T-helper 22 cell (primary cell): Measurements from ENCODE around the gene CYYR1.
"Not testable (repeated sequence)": the region's sequence is repeated elsewhere in the genome, so short reads cannot be mapped to it uniquely, and the experiment has no call there.

Source experiments
- DNase-seq: peaks from one replicate; pipeline ENCODE4 v3.0.0-alpha.2; 2020; ENCODE audit warnings: low read depth

Gene CYYR1

DNA sequence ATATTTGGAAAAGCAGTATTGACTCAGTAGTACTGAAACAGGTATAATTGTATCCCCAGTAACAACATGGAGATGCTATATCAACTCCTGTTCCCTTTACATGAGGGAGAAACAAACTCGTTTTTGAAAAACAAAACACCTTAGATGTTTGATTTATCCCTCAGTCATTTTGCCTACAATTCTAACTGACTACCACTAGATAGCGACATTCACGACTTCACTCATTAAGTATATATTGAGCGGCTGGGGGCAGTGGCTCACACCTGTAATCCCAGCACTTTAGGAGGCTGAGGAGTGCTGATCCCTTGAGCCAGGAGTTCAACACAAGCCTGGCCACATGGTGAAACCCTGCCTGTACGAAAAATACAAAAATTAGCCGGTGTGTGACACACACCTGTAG is 83.3 kb downstream of the CYYR1 start:
- DNase-seq = no peak

DNA sequence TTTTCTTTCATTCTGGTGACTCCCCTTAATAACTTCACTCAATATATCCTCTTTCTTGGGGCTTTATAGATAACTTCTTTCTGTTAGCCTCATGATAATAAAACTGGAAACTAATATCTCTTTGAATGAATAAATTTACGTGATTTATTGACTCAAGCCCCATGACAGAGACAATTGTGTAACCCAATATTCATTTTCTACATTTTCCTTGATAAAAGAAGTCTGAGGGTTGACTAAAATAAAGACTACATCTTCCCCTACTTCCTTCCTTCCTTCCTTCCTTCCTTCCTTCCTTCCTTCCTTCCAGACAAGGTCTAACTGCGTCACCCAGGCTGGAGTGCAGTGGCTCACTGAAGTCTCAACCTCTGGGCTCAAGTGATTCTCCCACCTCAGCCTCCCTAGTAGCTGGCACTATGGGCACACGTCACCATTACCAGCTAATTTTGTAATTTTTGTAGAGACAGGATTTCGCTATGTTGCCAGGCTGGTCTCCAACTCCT is 85.1 kb downstream of the CYYR1 start:
- no peak for DNase-seq

- no peak for DNase-seq
These were observed 99.6 kb downstream of the CYYR1 start for GRCh38 chr21:26473471-26473870.

- DNase-seq = no peak
These were observed 102.0 kb downstream of the CYYR1 start for GRCh38 chr21:26471099-26471471.

DNA sequence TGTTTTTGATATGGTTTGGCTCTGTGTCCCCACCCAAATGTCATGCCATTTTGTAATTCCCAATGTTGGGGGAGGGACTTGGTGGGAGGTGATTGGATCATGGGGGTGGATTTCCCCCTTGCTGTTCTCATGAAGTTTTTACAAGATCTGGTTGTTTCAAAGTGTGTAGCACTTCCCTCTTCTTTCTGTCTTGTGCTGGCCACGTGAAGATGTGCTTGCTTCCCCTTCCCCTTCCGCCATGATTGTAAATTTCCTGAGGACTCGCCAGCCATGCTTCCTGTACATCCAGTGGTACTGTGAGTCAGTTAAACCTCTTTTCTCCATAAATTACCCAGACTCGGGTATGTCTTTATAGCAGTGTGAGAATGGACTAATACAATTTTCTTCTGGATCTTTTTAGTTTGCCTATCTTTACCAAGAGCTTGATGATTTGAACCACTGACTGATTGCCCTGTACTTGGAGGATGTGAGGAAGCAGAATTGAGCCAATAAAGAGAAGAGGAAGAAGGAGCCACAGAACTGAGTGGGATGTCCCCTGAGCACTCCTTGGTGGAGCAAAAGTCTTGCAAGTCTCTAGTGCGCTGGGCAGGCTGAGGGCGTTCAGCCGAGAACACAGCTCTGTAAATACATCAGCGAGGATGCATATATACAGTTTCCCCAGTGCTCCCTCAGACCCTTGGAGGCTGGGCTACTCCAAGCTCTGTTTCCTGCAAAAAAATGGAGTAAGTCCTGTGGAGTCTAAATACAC is 102.6 kb downstream of the CYYR1 start:
- DNase-seq = no peak

DNA sequence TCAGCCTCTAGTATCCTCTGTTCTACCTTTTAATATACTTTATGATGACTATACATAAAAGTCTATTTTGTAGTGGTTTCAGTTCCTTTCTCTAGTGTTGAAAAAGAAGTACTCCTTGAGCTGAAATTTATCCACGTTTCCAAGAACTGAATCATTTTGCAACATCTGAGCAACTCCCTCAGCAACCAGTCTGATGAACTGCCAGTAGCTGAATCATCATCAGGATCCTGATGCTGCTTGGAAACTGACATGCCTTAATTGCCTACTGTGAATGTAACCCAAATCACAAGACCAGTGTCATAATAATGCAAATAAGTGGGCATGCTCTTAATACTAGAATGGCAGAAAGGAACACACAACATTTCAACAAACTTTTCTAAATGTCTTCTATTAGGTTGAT is 103.3 kb downstream of the CYYR1 start:
- no peak for DNase-seq

GRCh38 chr21:26465916-26466315 is 107.2 kb downstream of the CYYR1 start:
- DNase-seq = no peak

- DNase-seq = no peak
These were observed 111.6 kb downstream of the CYYR1 start for GRCh38 chr21:26461500-26461899.

GRCh38 chr21:26460621-26461020 is 112.5 kb downstream of the CYYR1 start:
- no peak for DNase-seq

DNA sequence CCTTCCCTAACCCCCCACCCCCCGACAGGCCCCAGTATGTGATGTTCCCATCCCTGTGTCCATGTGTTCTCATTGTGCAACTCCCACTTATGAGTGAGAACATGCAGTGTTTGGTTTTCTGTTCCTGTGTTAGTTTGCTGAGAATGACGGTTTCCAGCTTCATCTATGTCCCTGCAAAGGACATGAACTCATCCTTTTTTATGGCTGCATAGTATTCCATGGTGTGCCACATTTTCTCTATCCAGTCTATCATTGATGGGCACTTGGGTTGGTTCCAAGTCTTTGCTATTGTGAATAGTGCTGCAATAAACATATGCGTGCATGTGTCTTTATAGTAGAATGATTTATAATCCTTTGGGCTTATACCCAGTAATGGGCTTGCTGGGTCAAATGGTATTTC is 114.2 kb downstream of the CYYR1 start:
- not testable (repeated sequence) for DNase-seq

DNA sequence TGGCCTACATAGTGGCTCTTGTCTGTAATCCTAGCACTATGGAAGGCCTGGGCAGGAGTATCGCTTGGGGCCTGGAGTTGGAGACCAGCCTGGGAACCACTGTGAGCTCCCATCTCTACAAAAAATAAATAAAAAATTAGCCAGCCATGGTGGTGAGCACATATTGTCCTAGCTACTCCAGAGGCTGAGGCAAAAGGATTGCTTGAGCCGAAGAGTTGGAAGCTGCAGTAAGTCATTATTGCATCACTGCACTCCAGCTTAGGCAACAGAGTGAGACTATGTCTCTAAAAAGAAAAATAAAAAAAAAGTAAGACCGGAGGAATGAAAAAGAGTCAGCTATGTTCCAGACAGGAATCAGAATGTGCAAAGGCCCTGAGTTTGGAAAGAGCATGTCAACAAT is 115.3 kb downstream of the CYYR1 start:
- no peak for DNase-seq

GRCh38 chr21:26453267-26453666 is 119.8 kb downstream of the CYYR1 start:
- DNase-seq = no peak

DNA sequence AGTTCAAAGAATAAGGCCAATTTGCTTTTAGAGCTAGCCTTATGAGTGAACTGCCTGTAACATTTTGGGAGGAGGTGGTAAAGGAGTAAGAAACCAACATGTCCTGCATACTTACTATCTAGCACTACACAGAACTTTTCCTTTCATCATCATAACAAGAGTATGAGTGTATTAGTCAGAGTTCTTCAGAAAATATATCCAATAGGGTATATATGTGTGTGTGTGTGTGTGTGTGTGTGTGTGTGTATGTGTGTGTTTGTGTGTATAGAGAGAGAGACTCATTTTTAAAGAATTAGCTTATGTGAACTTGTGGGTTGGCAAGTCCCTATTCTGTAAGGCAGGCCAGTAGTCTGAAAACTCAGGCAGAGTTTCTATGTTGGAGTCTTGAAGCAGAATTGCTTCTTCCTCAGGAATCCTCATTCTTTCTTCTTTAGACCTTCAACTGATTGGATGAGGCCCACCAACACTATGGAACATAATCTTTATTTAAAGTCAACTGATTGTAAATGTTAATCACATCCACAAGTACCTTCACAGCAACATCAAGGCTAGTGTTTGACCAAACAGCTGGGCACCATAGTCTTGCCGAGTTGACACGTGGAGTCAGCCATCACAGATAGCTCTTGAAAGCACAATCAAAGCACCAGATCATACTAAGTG is 121.9 kb downstream of the CYYR1 start:
- no peak for DNase-seq

DNA sequence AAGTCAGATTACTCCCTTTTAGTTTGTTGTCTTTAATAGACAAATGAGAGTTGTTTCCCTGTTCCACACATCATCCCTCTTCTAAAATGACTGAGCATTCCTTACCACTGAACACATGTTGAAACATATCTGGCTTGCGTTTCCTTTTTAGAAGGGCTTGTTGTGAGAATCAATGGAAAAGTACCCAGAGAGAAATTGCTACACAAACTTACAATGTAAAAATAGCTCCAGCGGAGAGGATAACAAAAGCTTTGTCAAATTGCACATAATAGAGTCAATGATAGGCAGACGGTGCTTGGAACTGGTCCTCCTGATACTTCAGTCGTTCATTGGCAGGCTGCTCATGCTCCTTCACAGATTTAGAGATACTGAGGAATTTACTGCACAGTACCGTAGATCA is 123.9 kb downstream of the CYYR1 start:
- no peak for DNase-seq

GRCh38 chr21:26448751-26449150 is 124.3 kb downstream of the CYYR1 start:
- DNase-seq = no peak

GRCh38 chr21:26447932-26448475 is 125.1 kb downstream of the CYYR1 start:
- no peak for DNase-seq

DNA sequence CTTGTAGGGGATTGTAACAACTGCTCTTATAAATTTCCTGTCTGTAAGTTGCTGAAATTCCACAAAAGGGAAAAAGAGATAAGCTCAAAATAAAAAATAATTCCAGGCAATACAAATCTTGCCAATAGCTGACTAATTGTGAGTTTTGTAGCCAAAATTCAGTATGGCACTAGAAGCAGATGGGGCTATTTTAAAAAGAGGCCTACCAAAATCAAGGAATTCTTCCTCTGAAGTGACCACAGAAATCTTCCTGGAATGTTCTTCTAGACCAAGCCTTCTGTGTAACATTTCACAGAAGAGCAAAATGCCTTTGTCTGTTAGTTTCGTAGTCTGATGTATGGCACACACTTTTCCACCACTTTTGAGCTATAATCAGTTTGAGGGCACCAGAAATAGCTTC is 127.6 kb downstream of the CYYR1 start:
- DNase-seq = no peak

DNA sequence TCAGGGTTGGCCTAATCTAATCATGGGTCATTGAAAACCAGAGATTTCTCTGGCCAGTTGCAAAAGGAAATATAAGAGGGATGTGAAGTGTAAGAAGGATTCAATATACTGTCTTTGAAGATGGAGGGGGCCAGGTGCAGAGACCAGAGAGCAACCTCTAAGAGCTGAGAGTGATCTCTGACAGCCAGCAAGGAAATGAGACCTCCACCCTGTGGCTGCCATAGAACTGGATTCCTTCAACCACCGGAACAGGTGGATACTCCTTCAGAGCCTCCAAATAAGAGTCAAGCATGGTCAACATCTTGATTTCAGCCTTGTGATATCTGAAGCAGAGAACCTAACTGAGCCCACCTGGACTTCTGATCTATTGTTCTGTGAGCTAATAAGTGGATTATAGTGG is 128.4 kb downstream of the CYYR1 start:
- no peak for DNase-seq

DNA sequence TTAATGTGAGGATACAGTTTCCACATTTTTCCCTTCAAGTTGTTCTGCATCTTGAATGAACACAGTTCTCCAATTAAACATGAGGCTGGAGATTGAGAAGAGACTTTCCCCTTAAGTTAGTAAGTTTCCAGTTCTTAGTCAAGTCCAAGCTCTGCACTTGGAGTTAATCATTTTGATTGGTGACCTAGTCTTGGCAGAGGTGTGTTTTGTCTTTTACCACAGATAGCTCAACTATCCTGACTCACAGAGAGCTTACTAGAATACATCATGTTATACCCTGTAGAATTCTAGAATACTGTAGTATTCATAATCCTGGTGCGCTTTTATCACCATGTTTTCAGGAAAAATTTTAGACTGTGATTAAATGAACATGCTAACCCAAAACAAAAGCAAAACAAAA is 129.2 kb downstream of the CYYR1 start:
- DNase-seq = no peak

DNA sequence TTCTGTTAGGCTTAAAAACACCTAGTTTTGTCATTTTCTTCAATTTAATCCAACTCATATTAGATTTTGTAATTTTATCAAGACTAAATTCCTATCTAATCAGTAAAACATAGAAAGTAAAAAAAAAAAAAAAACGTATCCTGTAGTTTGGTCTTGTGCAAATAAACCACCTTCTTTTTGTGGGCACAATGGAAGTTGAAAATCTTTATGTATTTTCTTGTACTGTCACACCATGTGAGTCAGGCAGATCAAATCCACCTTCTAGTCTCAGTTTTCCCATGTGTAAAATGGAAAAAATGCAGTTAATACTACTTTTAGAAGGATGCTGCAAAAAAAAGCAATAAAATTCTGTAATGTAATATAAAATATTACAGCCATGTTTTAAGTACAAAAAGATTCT is 129.8 kb downstream of the CYYR1 start:
- no peak for DNase-seq

DNA sequence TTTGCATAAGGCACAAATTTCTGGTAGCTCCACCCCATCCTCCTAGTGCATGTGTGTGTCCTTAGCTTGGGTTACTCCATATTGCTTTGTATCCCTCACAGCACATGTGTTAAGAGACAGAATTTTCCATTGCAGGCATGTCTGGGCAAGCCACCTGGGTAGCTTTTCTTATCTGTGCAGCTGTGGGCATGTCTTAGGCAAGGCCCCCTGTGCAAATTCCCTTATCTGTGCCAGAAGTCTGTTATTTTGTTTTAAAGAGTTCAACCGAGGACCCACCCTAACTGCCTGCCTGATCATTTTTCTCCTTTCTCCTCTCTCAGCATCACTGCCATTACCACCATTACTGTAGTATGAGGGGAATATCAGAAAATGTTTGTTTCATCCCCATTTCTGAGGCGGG is 131.9 kb downstream of the CYYR1 start:
- DNase-seq = no peak

DNA sequence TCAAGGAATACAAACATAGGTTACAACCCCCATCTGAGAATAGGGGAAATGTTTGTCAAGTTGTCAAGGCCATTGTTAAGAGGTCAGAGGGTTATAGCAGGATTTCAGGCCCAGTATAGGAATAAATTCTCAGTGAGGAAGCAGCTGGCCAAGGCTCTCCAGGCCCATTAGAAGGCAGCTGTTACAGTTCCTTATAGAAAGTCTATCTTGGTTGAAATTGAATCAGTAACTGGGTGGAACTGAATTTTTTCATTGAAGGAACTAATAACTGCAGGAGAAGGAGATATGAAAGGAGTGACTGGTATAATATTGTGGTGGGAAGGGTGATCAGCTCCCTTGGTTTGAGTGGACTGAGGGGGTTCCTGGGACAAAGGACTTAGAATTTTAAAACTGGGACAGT is 134.1 kb downstream of the CYYR1 start:
- DNase-seq = no peak

DNA sequence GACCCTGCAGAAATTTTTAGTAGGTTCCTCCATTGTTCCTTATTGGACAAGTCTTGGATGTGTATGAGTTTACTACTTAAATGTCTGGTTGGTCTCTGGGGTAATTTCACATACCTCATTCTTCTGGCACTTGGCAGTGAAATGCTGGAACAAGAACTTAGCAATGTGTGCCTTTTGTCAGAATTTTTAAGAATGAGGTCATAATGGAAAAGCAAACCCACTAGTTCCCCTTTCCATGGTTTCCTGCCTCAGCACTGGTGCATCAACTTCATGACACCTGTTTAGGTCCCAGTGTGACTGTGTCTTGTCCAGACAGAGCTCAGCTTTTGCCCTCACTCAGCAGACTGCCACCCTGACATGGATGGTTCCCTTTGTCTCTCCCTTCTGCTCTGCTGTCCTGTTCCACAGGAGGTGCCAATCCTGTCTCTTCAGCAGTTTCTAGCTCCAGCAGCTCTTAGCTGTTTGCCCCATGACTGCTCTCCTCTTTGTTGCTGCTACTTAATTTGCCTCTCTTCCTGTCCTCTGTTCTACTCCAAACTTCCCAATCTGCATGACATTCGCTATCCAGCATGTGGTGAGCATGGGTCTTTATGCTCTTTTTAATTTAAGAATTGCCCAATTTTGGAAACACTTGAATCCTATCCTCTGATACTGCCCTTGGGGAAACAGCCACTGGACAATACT is 135.6 kb downstream of the CYYR1 start:
- no peak for DNase-seq
